ENCODE data around the gene CLIC3. TPM values are rescaled to one million over a fixed set of nuclear protein-coding genes. Genes with fewer than 3 reads are reported as not detected.

The CLIC3 gene
- total RNA-seq, 1 experiment from 2014 or later, result not detected

DNA sequence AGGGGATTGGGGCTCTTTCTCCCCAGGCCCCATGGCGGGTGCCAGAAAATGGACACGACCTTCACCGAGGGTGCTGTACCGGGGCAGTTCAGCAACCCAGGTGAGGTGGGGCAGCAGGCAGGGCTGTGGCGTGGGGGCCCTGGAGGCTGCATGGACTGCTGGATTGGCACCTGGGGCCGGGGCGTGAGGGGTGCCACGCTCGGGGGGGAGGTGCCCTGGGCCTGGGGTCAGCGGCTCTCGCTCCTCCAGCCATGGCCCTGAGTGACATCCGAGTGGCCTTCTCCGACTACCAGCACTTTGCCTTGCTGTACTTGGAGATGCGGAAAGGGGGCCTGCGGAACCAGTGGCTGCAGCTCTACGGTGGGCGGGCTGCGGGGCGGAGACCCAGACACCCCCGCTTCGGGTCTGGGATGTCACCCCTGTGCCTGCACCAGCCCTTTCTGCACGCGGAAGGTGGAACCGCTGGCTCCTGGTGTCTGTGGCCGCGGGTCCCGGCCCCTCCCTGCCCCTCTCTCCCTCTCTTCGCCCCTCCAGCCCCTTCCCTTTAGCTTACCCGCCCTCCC is 11.8 kb downstream of the CLIC3 start:
- Histone ChIP-seq H3K9me3 (ENCODE audit: low read length) (no peaks in the 10 kb centered on the region), H3K27ac (ENCODE audit: low read length) (no peak overlapping the region), H3K36me3 (ENCODE audit: insufficient read depth, low read length) (no peaks in the 10 kb centered on the region), H3K4me3 (ENCODE audit: low read length) (no peak overlapping the region), H3K9me2 (replicated peaks; ENCODE audit: insufficient read depth, low read length) (no peaks in the 10 kb centered on the region), H3K79me2 (ENCODE audit: low read length) (no peaks in the 10 kb centered on the region), H4K20me1 (ENCODE audit: insufficient read depth, low read depth, low read length) (no peaks in the 10 kb centered on the region), H3K9ac (ENCODE audit: low read length) (no peak overlapping the region), H3K4me2 (ENCODE audit: low read depth, low read length, poor library complexity, severe bottlenecking) (no peak overlapping the region), H3K4me1 (ENCODE audit: low read length) (no peaks in the 10 kb centered on the region), H2AFZ (ENCODE audit: low read length) (no peak overlapping the region), H3K27me3 (ENCODE audit: low read length) (no peaks in the 10 kb centered on the region)
- DNase-seq, result no peak

DNA sequence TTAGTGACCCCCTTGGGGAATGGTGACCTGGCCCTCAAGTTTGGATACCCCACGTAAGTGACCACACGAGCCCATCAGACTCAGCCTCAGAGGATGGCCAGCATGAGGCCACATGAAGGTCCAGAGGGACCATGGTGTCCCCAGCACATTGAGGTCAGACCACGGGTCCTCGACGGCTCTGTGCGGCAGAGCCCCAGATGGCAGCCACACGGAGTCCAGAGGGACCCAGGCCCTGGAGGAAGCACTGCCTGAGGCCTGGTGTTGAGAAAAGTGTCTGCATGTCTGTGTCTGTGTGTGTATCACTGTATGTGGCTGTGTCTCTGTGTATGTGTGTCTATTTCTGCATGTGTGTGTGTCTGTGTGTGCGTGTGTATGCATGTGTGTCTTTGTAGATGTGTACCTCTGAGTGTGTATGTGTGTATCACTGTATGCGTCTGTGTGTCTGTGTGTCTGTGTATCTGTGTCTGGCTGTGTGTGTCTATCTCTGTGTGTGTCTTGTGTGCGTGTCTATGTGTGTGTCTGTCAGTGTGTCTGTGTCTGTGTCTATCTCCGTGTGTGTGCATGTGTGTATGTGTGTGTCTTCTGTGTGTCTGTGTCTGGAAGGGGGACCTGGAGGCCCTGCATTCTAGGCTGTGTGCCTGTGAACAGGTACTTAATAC is 12.6 kb downstream of the CLIC3 start:
- no peak overlapping the region for H2AFZ ChIP-seq (ENCODE audit: low read length)
- no peaks in the 10 kb centered on the region for H3K9me3 ChIP-seq (ENCODE audit: low read length)
- no peak for DNase-seq
- no peak overlapping the region for H3K27ac ChIP-seq (ENCODE audit: low read length)
- H3K9ac ChIP-seq (ENCODE audit: low read length), result no peak overlapping the region
- H3K4me3 ChIP-seq (ENCODE audit: low read length), result no peak overlapping the region
- H4K20me1 ChIP-seq (ENCODE audit: insufficient read depth, low read depth, low read length), result no peaks in the 10 kb centered on the region
- no peak overlapping the region for H3K4me2 ChIP-seq (ENCODE audit: low read depth, low read length, poor library complexity, severe bottlenecking)
- H3K27me3 ChIP-seq (ENCODE audit: low read length), result no peaks in the 10 kb centered on the region
- H3K36me3 ChIP-seq (ENCODE audit: insufficient read depth, low read length), result no peaks in the 10 kb centered on the region
- H3K4me1 ChIP-seq (ENCODE audit: low read length), result no peaks in the 10 kb centered on the region
- H3K9me2 ChIP-seq (replicated peaks; ENCODE audit: insufficient read depth, low read length), result no peaks in the 10 kb centered on the region
- no peaks in the 10 kb centered on the region for H3K79me2 ChIP-seq (ENCODE audit: low read length)

DNA sequence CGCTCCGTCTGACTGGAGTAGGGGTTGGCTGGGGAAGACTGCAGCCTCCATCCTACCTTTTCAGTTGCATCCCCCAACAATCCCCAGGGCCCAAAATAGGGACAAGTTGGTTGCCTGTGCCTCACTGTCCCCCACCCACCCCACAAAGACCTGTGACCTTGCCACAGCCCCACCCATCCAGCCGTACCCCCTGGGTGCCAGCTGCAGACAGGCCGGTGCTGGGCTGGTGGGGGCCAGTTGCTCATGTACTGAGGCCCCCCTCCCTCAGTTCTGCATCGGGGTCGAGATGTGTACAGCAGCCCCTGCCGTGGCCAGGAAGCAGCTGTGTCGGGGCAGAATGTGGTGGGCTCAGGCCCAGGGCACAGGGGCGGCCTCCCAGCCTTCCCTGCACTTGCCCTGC is 13.2 kb downstream of the CLIC3 start:
- H3K36me3 ChIP-seq (ENCODE audit: insufficient read depth, low read length), result no peaks in the 10 kb centered on the region
- H3K4me3 ChIP-seq (ENCODE audit: low read length), result no peak overlapping the region
- no peak overlapping the region for H3K27ac ChIP-seq (ENCODE audit: low read length)
- no peaks in the 10 kb centered on the region for H3K9me2 ChIP-seq (replicated peaks; ENCODE audit: insufficient read depth, low read length)
- H2AFZ ChIP-seq (ENCODE audit: low read length), result no peak overlapping the region
- H3K4me2 ChIP-seq (ENCODE audit: low read depth, low read length, poor library complexity, severe bottlenecking), result no peak overlapping the region
- H4K20me1 ChIP-seq (ENCODE audit: insufficient read depth, low read depth, low read length), result no peaks in the 10 kb centered on the region
- DNase-seq, result no peak
- no peaks in the 10 kb centered on the region for H3K4me1 ChIP-seq (ENCODE audit: low read length)
- H3K79me2 ChIP-seq (ENCODE audit: low read length), result no peaks in the 10 kb centered on the region
- no peak overlapping the region for H3K9ac ChIP-seq (ENCODE audit: low read length)
- no peaks in the 10 kb centered on the region for H3K9me3 ChIP-seq (ENCODE audit: low read length)
- H3K27me3 ChIP-seq (ENCODE audit: low read length), result no peaks in the 10 kb centered on the region

DNA sequence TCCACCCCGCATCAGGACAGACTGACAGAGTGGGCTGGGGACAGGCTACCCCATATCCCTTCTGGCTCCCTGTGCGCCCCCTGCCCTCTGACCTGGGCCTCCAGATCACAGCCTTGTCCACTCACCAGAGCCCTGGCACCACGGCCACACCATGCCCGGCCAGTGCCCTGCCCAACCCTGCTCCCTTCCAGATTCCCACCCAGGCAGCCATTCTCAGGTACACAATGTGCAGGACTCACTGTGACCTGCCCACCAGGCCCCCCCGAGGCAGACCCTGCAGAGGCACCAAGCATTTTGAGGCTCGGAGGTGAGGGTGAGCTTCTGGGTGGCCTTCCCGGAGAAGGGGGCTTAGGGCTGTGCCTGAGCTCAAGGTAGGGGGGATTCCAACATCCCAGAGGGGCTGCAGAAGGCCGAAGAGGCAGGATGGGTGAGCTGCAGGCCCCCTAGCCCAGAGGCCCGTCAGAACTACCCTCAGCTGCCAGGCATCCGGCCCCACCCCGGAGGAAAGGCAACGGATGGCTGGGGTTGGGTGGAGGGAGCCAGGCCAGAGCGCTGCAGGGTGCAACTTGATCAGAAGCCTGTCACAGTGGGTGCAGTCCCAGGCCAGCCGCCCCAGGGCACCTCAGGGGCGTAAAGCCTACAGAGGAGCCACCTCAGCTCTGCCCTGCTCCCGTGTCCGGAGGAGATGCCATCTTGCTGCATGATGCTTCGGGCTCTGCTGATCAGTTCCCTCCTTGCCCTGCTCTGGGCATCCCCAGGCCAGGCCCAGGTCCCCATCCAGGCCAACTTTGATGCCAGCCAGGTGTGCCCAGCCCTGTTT is 13.9 kb downstream of the CLIC3 start, which contains the start of gene LCNL1:
Gene LCNL1, plus strand, starts transcription at position 762 of the 820 bp plus-strand sequence. CDS start 594 bp downstream, outside the sequence.
- no peaks in the 10 kb centered on the region for H3K4me1 ChIP-seq (ENCODE audit: low read length)
- no peaks in the 10 kb centered on the region for H3K36me3 ChIP-seq (ENCODE audit: insufficient read depth, low read length)
- no peak within 1 kb of the TSS for H2AFZ ChIP-seq (ENCODE audit: low read length)
- no peaks in the 10 kb centered on the region for H3K27me3 ChIP-seq (ENCODE audit: low read length)
- DNase-seq, result no peak
- H3K79me2 ChIP-seq (ENCODE audit: low read length), result no peaks in the 10 kb centered on the region
- no peaks in the 10 kb centered on the region for H3K9me2 ChIP-seq (replicated peaks; ENCODE audit: insufficient read depth, low read length)
- no peak within 1 kb of the TSS for H3K4me3 ChIP-seq (ENCODE audit: low read length)
- H4K20me1 ChIP-seq (ENCODE audit: insufficient read depth, low read depth, low read length), result no peaks in the 10 kb centered on the region
- H3K4me2 ChIP-seq (ENCODE audit: low read depth, low read length, poor library complexity, severe bottlenecking), result no peak within 1 kb of the TSS
- H3K9me3 ChIP-seq (ENCODE audit: low read length), result no peaks in the 10 kb centered on the region
- H3K9ac ChIP-seq (ENCODE audit: low read length), result no peak within 1 kb of the TSS
- H3K27ac ChIP-seq (ENCODE audit: low read length), result no peak within 1 kb of the TSS

DNA sequence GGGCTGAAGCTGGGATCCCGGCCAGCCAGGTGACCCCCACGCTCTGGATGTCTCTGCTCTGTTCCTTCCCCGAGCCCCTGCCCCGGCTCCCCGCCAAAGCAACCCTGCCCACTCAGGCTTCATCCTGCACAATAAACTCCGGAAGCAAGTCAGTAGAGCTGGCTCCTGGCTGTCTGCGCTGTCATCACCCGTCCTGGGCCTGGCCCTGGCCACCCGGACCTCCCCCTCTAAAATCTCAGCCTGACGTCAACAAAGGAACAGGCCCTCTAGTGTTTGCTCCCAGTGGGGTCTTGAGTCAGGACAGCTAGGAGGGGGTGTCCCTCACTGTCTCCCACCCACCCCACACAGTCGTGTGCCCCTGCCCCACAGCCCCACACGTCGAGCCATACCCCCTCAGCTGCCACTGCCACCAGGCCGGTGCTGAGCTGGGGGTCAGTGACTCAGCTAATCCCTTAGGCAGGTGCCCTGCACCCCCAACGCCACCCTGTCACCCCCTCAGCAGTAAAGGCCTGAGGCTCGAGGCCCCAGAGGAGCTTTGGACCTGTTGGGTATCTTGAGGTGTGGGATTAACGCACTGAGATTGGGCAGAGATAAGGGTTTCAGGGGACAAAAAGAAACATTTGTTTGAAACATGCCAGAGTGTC is 14.7 kb downstream of the CLIC3 start:
- no peaks in the 10 kb centered on the region for H3K9me2 ChIP-seq (replicated peaks; ENCODE audit: insufficient read depth, low read length)
- no peak overlapping the region for H3K4me3 ChIP-seq (ENCODE audit: low read length)
- no peak overlapping the region for H3K27ac ChIP-seq (ENCODE audit: low read length)
- no peak overlapping the region for H3K4me2 ChIP-seq (ENCODE audit: low read depth, low read length, poor library complexity, severe bottlenecking)
- no peak overlapping the region for H2AFZ ChIP-seq (ENCODE audit: low read length)
- H3K36me3 ChIP-seq (ENCODE audit: insufficient read depth, low read length), result no peaks in the 10 kb centered on the region
- no peak for DNase-seq
- H3K4me1 ChIP-seq (ENCODE audit: low read length), result no peaks in the 10 kb centered on the region
- no peak overlapping the region for H3K9ac ChIP-seq (ENCODE audit: low read length)
- H4K20me1 ChIP-seq (ENCODE audit: insufficient read depth, low read depth, low read length), result no peaks in the 10 kb centered on the region
- no peaks in the 10 kb centered on the region for H3K9me3 ChIP-seq (ENCODE audit: low read length)
- H3K79me2 ChIP-seq (ENCODE audit: low read length), result no peaks in the 10 kb centered on the region
- H3K27me3 ChIP-seq (ENCODE audit: low read length), result no peaks in the 10 kb centered on the region

DNA sequence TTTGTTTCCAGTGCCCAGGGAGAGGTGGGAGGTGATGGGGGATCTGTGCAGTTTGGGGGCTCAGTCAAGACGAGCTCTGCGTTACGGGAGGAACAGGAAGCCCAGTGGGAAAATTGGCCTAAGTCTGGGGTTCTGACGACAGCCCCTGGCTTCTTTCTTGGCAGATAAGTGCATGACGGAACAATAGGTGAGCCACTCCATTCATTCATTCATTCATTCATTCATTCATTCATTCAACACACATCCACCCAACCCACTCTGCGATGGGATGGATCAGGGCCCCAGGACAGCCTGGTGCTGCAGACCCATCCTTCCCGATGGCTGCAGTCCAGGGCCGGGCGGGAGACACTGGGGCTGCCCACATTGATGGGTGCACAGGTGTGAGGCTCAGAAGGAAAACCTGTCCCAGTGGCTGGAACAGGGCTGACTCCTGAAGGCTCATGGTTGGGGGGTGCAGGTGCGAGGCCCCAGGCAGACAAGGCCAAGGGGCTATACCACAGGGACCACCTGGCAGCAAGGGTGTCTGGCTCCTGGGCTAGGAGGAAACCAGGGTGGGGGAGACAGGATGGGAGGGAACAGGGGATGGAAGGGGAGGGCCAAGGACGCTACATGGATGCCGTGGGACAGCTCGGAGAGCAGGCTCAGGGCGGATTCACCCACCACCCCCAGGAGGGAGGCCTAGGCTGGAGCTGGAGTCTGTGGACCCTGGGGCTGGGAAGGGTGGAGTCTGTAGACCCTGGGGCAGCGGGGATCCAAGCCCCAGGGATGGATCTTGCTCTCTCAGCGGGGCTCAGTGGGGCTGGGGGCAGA is 15.5 kb downstream of the CLIC3 start:
- Histone ChIP-seq H3K9ac (ENCODE audit: low read length) (no peak overlapping the region), H3K4me3 (ENCODE audit: low read length) (no peak overlapping the region), H3K27me3 (ENCODE audit: low read length) (no peaks in the 10 kb centered on the region), H2AFZ (ENCODE audit: low read length) (no peak overlapping the region), H3K9me3 (ENCODE audit: low read length) (no peaks in the 10 kb centered on the region), H3K36me3 (ENCODE audit: insufficient read depth, low read length) (no peaks in the 10 kb centered on the region), H3K4me2 (ENCODE audit: low read depth, low read length, poor library complexity, severe bottlenecking) (no peak overlapping the region), H3K79me2 (ENCODE audit: low read length) (no peaks in the 10 kb centered on the region), H3K9me2 (replicated peaks; ENCODE audit: insufficient read depth, low read length) (no peaks in the 10 kb centered on the region), H4K20me1 (ENCODE audit: insufficient read depth, low read depth, low read length) (no peaks in the 10 kb centered on the region), H3K27ac (ENCODE audit: low read length) (no peak overlapping the region), H3K4me1 (ENCODE audit: low read length) (no peaks in the 10 kb centered on the region)
- DNase-seq, result no peak

DNA sequence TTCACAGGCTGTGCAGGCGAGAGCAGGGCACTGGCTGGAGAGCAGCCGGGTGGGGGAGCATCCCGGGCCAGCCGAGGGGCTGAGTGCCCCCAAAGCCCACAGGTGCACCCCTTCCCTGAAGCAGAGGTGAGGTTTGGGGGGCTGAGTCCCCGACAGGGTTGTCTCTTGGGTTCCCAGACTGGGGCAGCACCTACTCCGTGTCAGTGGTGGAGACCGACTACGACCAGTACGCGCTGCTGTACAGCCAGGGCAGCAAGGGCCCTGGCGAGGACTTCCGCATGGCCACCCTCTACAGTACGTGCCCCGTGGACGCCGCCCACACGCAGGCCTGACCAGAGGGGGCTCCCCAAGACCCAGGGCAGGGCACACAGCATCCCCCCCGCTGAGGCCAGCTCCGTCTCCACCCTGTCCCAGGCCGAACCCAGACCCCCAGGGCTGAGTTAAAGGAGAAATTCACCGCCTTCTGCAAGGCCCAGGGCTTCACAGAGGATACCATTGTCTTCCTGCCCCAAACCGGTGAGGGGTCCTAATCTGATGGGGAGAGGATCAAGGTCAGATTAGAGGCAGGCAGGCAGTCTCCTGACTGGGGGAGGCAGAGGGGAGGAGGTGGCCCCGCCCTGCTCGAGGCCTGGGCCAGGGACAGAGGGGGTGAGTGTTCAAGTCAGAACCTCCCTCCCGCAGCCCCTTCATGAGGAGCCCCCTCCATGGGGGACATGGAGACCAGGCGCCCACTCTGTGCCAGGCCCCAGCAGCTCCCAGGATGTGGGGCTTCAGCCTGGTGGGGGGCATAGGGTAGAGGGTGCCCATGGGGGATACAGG is 16.4 kb downstream of the CLIC3 start:
- Histone ChIP-seq H3K4me3 (ENCODE audit: low read length) (no peak overlapping the region), H3K9ac (ENCODE audit: low read length) (no peak overlapping the region), H3K4me2 (ENCODE audit: low read depth, low read length, poor library complexity, severe bottlenecking) (no peak overlapping the region), H3K4me1 (ENCODE audit: low read length) (no peaks in the 10 kb centered on the region), H3K79me2 (ENCODE audit: low read length) (no peaks in the 10 kb centered on the region), H3K27me3 (ENCODE audit: low read length) (no peaks in the 10 kb centered on the region), H3K27ac (ENCODE audit: low read length) (no peak overlapping the region), H3K36me3 (ENCODE audit: insufficient read depth, low read length) (no peaks in the 10 kb centered on the region), H3K9me3 (ENCODE audit: low read length) (no peaks in the 10 kb centered on the region), H4K20me1 (ENCODE audit: insufficient read depth, low read depth, low read length) (no peaks in the 10 kb centered on the region), H3K9me2 (replicated peaks; ENCODE audit: insufficient read depth, low read length) (no peaks in the 10 kb centered on the region), H2AFZ (ENCODE audit: low read length) (no peak overlapping the region)
- DNase-seq, result no peak
